SK-N-DZ (cell line): ENCODE measurements around the gene STK40. TPM values are rescaled to one million over a fixed set of nuclear protein-coding genes. Genes with fewer than 3 reads are reported as not detected.
A peak's percentile ranks its signal among the peaks of the same experiment; 100 is the strongest.

ENCODE experiments used
- DNase-seq: peaks from one replicate; pipeline ENCODE4 v3.0.0-alpha.2; 2015; ENCODE audit warnings: low spot score
- polyA plus RNA-seq, 2 experiments: library from polyadenylated mRNA; depleted of rRNA; stranded (reverse); fragments of >200 nt; gene quantifications; 2 replicates each; pipeline ENCODE4 v1.2.3, GENCODE V29; 2014

STK40 gene
- polyA plus RNA-seq (2014; cell fraction: cytosol; rRNA removed): 10.9 and 14.0 TPM in 2 replicates
- polyA plus RNA-seq (2014; cell fraction: nucleus; rRNA removed): 7.0 and 8.6 TPM in 2 replicates

- DNase-seq: peak; percentile 98
Observed at GRCh38 chr1:36385410-36386264, at the start of gene STK40. TSS of gene STK40 (minus strand) at chr1:36385924. CDS start at chr1:36361332, 24,592 bp downstream.

GRCh38 chr1:36433102-36433501 lies 47.4 kb upstream of the STK40 start:
- no peak for DNase-seq

GRCh38 chr1:36432616-36433015 lies 46.9 kb upstream of the STK40 start:
- DNase-seq: no peak

- no peak for DNase-seq
Observed at GRCh38 chr1:36425791-36426190, 40.1 kb upstream of the STK40 start.

- DNase-seq: no peak
Observed at GRCh38 chr1:36421649-36422048, 35.9 kb upstream of the STK40 start.

- peak; percentile 69 for DNase-seq
Observed at GRCh38 chr1:36420836-36421317, 35.2 kb upstream of the STK40 start.

- DNase-seq: no peak
Observed at GRCh38 chr1:36420409-36420808, 34.7 kb upstream of the STK40 start.

GRCh38 chr1:36419569-36419968 lies 33.8 kb upstream of the STK40 start:
- no peak for DNase-seq

GRCh38 chr1:36419140-36419539 lies 33.4 kb upstream of the STK40 start:
- no peak for DNase-seq

- DNase-seq: no peak
Observed at GRCh38 chr1:36417931-36418330, 32.2 kb upstream of the STK40 start.

GRCh38 chr1:36415661-36416326 lies 30.1 kb upstream of the STK40 start:
- DNase-seq: no peak

- DNase-seq: no peak
Observed at GRCh38 chr1:36414384-36414783, 28.7 kb upstream of the STK40 start.

- peak; percentile 40 for DNase-seq
Observed at GRCh38 chr1:36411674-36412648, 26.2 kb upstream of the STK40 start.

GRCh38 chr1:36408479-36408878 lies 22.8 kb upstream of the STK40 start:
- peak; percentile 53 for DNase-seq

- DNase-seq: no peak
Observed at GRCh38 chr1:36406440-36406839, 20.7 kb upstream of the STK40 start.

- no peak for DNase-seq
Observed at GRCh38 chr1:36402504-36402890, 16.8 kb upstream of the STK40 start.

- DNase-seq: no peak
Observed at GRCh38 chr1:36401602-36402503, 16.1 kb upstream of the STK40 start.

GRCh38 chr1:36400825-36401601 lies 15.3 kb upstream of the STK40 start:
- peak; percentile 61 for DNase-seq

- DNase-seq: no peak
Observed at GRCh38 chr1:36400514-36400824, 14.7 kb upstream of the STK40 start.
